Measurements from ENCODE around the gene RASL12. TPM values are rescaled to one million over a fixed set of nuclear protein-coding genes. Genes with fewer than 3 reads are reported as not detected.
"Not testable (repeated sequence)": the region's sequence is repeated elsewhere in the genome, so short reads cannot be mapped to it uniquely, and the experiment has no call there.

Gene RASL12
- polyA plus RNA-seq, 3 donors = not detected

- H3K9me3 Mint-ChIP-seq = peaks cover 0 to 1% (median 0%) of the 10 kb centered on the region in 7 donors
- peaks cover 2 to 10% (median 5%) of the 10 kb centered on the region in 3 donors for H3K27me3 Mint-ChIP-seq (ENCODE audit: low read depth in 3 of 3)
- no peak within 1 kb of the TSS for H3K27ac Mint-ChIP-seq
- TF ChIP-seq CTCF (IDR thresholded peaks at IDR 0.05) = no peak
- Histone ChIP-seq H3K4me2 (replicated peaks; ENCODE audit: extremely low read depth, low read length, poor library complexity, severe bottlenecking) (no peak within 1 kb of the TSS), H3K36me3 (replicated peaks in 1 of 2; ENCODE audit: control insufficient read depth in 1 of 2, insufficient read depth in 2 of 2, low read length in 2 of 2) (no peaks in the 10 kb centered on the region), H3K4me1 (ENCODE audit: control insufficient read depth in 1 of 2, insufficient read depth in 2 of 2, low read length in 2 of 2) (peaks cover 9 to 11% of the 10 kb centered on the region in 2 donors), H3K9me3 (replicated peaks in 1 of 2; ENCODE audit: control insufficient read depth in 1 of 2, insufficient read depth in 1 of 2, low read length in 2 of 2) (no peaks in the 10 kb centered on the region), H2AFZ (ENCODE audit: insufficient read depth, low read depth, low read length, poor library complexity, severe bottlenecking) (no peak within 1 kb of the TSS), H4K20me1 (ENCODE audit: insufficient read depth, low read length) (no peaks in the 10 kb centered on the region), H3K79me2 (ENCODE audit: insufficient read depth, low read length) (no peaks in the 10 kb centered on the region), H3K27me3 (ENCODE audit: control insufficient read depth in 2 of 2, insufficient read depth in 2 of 2, low read length in 2 of 2) (no peaks in the 10 kb centered on the region), H3K9ac (ENCODE audit: insufficient read depth, low read length, poor library complexity, severe bottlenecking) (no peak within 1 kb of the TSS), H3K4me3 (replicated peaks in 1 of 3; ENCODE audit: low read depth in 2 of 3, low read length in 3 of 3) (no peak within 1 kb of the TSS), H3K27ac (ENCODE audit: low read depth in 1 of 2, low read length in 2 of 2) (no peak within 1 kb of the TSS)
- no peaks in the 10 kb centered on the region for H3K36me3 Mint-ChIP-seq
- H3K4me3 Mint-ChIP-seq = no peak within 1 kb of the TSS
- 98% methylated on average over 5 of the region's 7 CpGs for WGBS (ENCODE audit: insufficient coverage)
- H3K4me1 Mint-ChIP-seq = peaks cover 10% of the 10 kb centered on the region
- intact Hi-C loops (cut with micrococcal nuclease) = no loop called here
- no peak for DNase-seq
Measured at GRCh38 chr15:65044724-65045481, 22.9 kb downstream of the RASL12 start, which contains the start of gene SLC51B. SLC51B (plus strand) TSS chr15:65045387; CDS start chr15:65050005, 4,618 bp downstream.

GRCh38 chr15:65044218-65044617, 23.6 kb downstream of the RASL12 start:
- H3K36me3 Mint-ChIP-seq; H3K4me2 ChIP-seq (replicated peaks; ENCODE audit: extremely low read depth, low read length, poor library complexity, severe bottlenecking); H3K27me3 ChIP-seq (ENCODE audit: control insufficient read depth in 2 of 2, insufficient read depth in 2 of 2, low read length in 2 of 2); intact Hi-C loops (cut with micrococcal nuclease); H3K9me3 ChIP-seq (replicated peaks in 1 of 2; ENCODE audit: control insufficient read depth in 1 of 2, insufficient read depth in 1 of 2, low read length in 2 of 2); H3K27ac ChIP-seq (ENCODE audit: low read depth in 1 of 2, low read length in 2 of 2); H3K27me3 Mint-ChIP-seq (ENCODE audit: low read depth in 3 of 3); DNase-seq; H3K79me2 ChIP-seq (ENCODE audit: insufficient read depth, low read length); H3K4me1 ChIP-seq (ENCODE audit: control insufficient read depth in 1 of 2, insufficient read depth in 2 of 2, low read length in 2 of 2); H3K4me3 ChIP-seq (replicated peaks in 1 of 3; ENCODE audit: low read depth in 2 of 3, low read length in 3 of 3); H3K4me1 Mint-ChIP-seq; H3K9me3 Mint-ChIP-seq; H3K27ac Mint-ChIP-seq; H3K4me3 Mint-ChIP-seq; H4K20me1 ChIP-seq (ENCODE audit: insufficient read depth, low read length); H2AFZ ChIP-seq (ENCODE audit: insufficient read depth, low read depth, low read length, poor library complexity, severe bottlenecking); H3K9ac ChIP-seq (ENCODE audit: insufficient read depth, low read length, poor library complexity, severe bottlenecking); H3K36me3 ChIP-seq (replicated peaks in 1 of 2; ENCODE audit: control insufficient read depth in 1 of 2, insufficient read depth in 2 of 2, low read length in 2 of 2): not testable (repeated sequence)
- 100% methylated on average over 1 of the region's 5 CpGs for WGBS (ENCODE audit: insufficient coverage)

Data from CD14-positive monocyte (primary cell).